ENCODE data around the gene KCNK6. TPM values are rescaled to one million over a fixed set of nuclear protein-coding genes. Genes with fewer than 3 reads are reported as not detected.

KCNK6 gene
- total RNA-seq, 1 experiment from 2014 or later: 18.3 TPM

GRCh38 chr19:38276942-38277517, 42.6 kb upstream of the KCNK6 start:
- no peak overlapping the region for H3K27ac Mint-ChIP-seq
- no peak for DNase-seq (ENCODE audit: low spot score)
- no peak for TF ChIP-seq ZNF423 (CRISPR knock-in tag; IDR thresholded peaks at IDR 0.05)
- TF ChIP-seq ZMAT4 (CRISPR knock-in tag; IDR thresholded peaks at IDR 0.05): no peak
- no peak for TF ChIP-seq KAT7 (CRISPR knock-in tag; IDR thresholded peaks at IDR 0.05; ENCODE audit: borderline replicate concordance)
- no peak for TF ChIP-seq ZNF317 (CRISPR knock-in tag; IDR thresholded peaks at IDR 0.05; ENCODE audit: borderline replicate concordance, low read depth)
- no peak for TF ChIP-seq CREM (CRISPR knock-in tag; IDR thresholded peaks at IDR 0.05)
- TF ChIP-seq ZNF532 (CRISPR knock-in tag; IDR thresholded peaks at IDR 0.05; ENCODE audit: borderline replicate concordance): no peak
- no peak for TF ChIP-seq GABPB1 (CRISPR knock-in tag; IDR thresholded peaks at IDR 0.05)
- no peak for TF ChIP-seq SMAD4 (CRISPR knock-in tag; IDR thresholded peaks at IDR 0.05)
- no peak for TF ChIP-seq FOXJ3 (CRISPR knock-in tag; IDR thresholded peaks at IDR 0.05; ENCODE audit: borderline replicate concordance)
- TF ChIP-seq ZNF232 (CRISPR knock-in tag; IDR thresholded peaks at IDR 0.05): no peak
- TF ChIP-seq ZNF121 (CRISPR knock-in tag; IDR thresholded peaks at IDR 0.05): no peak
- no peak for TF ChIP-seq CDX4 (CRISPR knock-in tag; IDR thresholded peaks at IDR 0.05; ENCODE audit: borderline replicate concordance)
- TF ChIP-seq FOXK1 (CRISPR knock-in tag; IDR thresholded peaks at IDR 0.05): no peak
- TF ChIP-seq MYBL2 (CRISPR knock-in tag; IDR thresholded peaks at IDR 0.05): no peak
- no peak overlapping the region for H3K4me3 Mint-ChIP-seq
- H3K27me3 Mint-ChIP-seq (ENCODE audit: low read depth): no peaks in the 10 kb centered on the region
- H3K9me3 Mint-ChIP-seq: no peaks in the 10 kb centered on the region
- H3K36me3 Mint-ChIP-seq: peaks cover 19% of the 10 kb centered on the region
- no peak for ATAC-seq
- H3K4me1 Mint-ChIP-seq: peaks cover 10% of the 10 kb centered on the region; the same call in 1 of the 2 replicates
- ChIA-PET CTCF (interaction anchor here (1.2 kb wide), 1 partner anchor 21 kb away, joined by 3 read pairs; no protein-coding TSS in a partner anchor), POLR2A (no interaction called here)

GRCh38 chr19:38277549-38277948, 42.1 kb upstream of the KCNK6 start:
- peaks cover 19% of the 10 kb centered on the region for H3K36me3 Mint-ChIP-seq
- peak overlapping the region; percentile 32; the same call in 1 of the 2 replicates for H3K27ac Mint-ChIP-seq
- H3K4me1 Mint-ChIP-seq: peaks cover 10% of the 10 kb centered on the region; the same call in 1 of the 2 replicates
- ChIA-PET POLR2A (no interaction called here), CTCF (no interaction called here)
- H3K9me3 Mint-ChIP-seq: no peaks in the 10 kb centered on the region
- no peaks in the 10 kb centered on the region for H3K27me3 Mint-ChIP-seq (ENCODE audit: low read depth)
- TF ChIP-seq ZNF263 (CRISPR knock-in tag; IDR thresholded peaks at IDR 0.05; ENCODE audit: low read depth): no peak
- TF ChIP-seq ZBTB43 (CRISPR knock-in tag; IDR thresholded peaks at IDR 0.05): no peak
- TF ChIP-seq TP53 (CRISPR knock-in tag; IDR thresholded peaks at IDR 0.05): no peak
- TF ChIP-seq MXD4 (CRISPR knock-in tag; IDR thresholded peaks at IDR 0.05; ENCODE audit: borderline replicate concordance): no peak
- no peak for TF ChIP-seq TCF7 (CRISPR knock-in tag; IDR thresholded peaks at IDR 0.05; ENCODE audit: low read depth)
- ATAC-seq (no peak), DNase-seq (ENCODE audit: low spot score) (no peak)
- H3K4me3 Mint-ChIP-seq: no peak overlapping the region

All from WTC11 (cell line).